ENCODE measurements around the gene SAMMSON. TPM values are rescaled to one million over a fixed set of nuclear protein-coding genes. Genes with fewer than 3 reads are reported as not detected.

Gene SAMMSON
- total RNA-seq (ENCODE audit: unreplicated experiment), result not detected
- long read RNA-seq, result 0 reads

DNA sequence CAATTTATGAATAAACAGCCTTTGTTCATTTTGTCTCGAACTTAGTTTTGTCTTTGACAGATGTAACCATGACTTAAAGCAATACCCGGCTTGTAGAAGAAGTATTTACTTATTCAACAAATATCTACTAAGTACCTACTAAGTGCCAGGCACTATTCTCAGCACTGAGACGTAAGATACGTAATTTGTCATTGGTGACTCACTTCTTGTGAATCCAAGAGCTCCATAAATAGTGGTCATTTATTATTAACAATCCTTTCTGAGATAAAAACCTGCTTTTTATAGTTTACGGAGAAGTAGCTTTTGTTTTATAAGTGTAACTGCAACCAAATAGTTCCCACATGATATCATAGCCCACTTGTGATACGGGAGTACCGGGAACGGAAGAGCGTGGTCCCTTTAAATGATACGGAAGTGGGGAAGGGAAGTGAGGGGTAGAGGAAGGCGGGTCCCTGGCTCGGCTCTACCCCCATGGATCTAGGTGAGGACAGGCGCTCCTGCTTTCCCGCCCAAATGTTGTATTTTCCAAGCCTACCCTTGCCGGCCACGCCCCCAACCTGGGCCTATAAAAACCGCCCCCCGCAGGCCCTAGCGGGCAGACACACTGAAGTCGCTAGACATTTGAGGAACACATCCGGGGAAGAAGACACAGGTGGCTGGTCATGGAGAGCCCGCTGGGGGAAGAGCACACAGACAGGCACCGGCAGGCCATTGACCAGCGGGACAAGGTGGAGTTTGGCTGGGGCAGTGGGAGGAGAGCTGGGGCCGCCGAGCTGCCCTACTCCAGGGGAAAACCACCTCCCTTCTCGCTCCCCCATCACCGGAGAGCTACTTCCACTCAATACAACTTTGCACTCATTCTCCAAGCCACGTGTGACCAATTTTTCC, at the start of gene SAMMSON:
Gene SAMMSON, plus strand, starts transcription at position 594 of the 888 bp plus-strand sequence.
- H3K4me3 Mint-ChIP-seq (ENCODE audit: unreplicated experiment), result no peak within 1 kb of the TSS
- H3K27ac Mint-ChIP-seq (ENCODE audit: unreplicated experiment), result peak within 1 kb of the TSS; percentile 15
- TF ChIP-seq, protein P1, sequence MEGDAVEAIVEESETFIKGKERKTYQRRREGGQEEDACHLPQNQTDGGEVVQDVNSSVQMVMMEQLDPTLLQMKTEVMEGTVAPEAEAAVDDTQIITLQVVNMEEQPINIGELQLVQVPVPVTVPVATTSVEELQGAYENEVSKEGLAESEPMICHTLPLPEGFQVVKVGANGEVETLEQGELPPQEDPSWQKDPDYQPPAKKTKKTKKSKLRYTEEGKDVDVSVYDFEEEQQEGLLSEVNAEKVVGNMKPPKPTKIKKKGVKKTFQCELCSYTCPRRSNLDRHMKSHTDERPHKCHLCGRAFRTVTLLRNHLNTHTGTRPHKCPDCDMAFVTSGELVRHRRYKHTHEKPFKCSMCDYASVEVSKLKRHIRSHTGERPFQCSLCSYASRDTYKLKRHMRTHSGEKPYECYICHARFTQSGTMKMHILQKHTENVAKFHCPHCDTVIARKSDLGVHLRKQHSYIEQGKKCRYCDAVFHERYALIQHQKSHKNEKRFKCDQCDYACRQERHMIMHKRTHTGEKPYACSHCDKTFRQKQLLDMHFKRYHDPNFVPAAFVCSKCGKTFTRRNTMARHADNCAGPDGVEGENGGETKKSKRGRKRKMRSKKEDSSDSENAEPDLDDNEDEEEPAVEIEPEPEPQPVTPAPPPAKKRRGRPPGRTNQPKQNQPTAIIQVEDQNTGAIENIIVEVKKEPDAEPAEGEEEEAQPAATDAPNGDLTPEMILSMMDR (IDR thresholded peaks at IDR 0.05; ENCODE audit: unreplicated experiment), result no peak
- peaks cover 21% of the 10 kb centered on the region for H3K4me1 Mint-ChIP-seq (ENCODE audit: unreplicated experiment)
- H3K9me3 Mint-ChIP-seq (ENCODE audit: unreplicated experiment), result no peaks in the 10 kb centered on the region
- H3K36me3 Mint-ChIP-seq (ENCODE audit: low read depth, unreplicated experiment), result no peaks in the 10 kb centered on the region
- DNase-seq (ENCODE audit: low spot score), result no peak
- H3K27me3 Mint-ChIP-seq (ENCODE audit: unreplicated experiment), result no peaks in the 10 kb centered on the region

- Mint-ChIP-seq H3K9me3 (ENCODE audit: unreplicated experiment) (no peaks in the 10 kb centered on the region), H3K4me3 (ENCODE audit: unreplicated experiment) (no peak overlapping the region), H3K36me3 (ENCODE audit: low read depth, unreplicated experiment) (no peaks in the 10 kb centered on the region), H3K27me3 (ENCODE audit: unreplicated experiment) (no peaks in the 10 kb centered on the region), H3K27ac (ENCODE audit: unreplicated experiment) (no peak overlapping the region), H3K4me1 (ENCODE audit: unreplicated experiment) (no peaks in the 10 kb centered on the region)
- no peak for DNase-seq (ENCODE audit: low spot score)
- TF ChIP-seq, protein P1 (IDR thresholded peaks at IDR 0.05; ENCODE audit: unreplicated experiment), result no peak
These were observed 47.9 kb upstream of the SAMMSON start for GRCh38 chr3:69951616-69952015.

DNA sequence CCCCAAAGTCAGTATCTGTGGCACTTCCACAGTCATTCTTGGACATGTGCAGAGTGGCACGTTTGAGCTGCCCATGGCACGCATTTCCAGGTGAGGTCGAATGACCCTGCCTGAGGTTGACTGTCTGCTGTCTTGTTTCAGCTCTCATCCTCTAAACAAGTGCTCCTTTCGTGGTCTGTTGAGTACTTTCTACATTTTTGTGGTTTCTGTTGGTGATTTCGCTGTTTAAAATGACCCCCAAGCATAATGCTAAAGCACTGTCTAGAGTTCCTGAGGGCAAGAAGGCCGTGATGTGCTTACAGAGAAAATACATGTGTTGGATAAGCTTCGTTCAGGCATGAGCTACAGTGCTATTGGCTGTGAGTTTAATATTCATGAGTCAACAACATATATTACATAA, 40.0 kb upstream of the SAMMSON start:
- Mint-ChIP-seq H3K4me1 (ENCODE audit: unreplicated experiment) (no peaks in the 10 kb centered on the region), H3K36me3 (ENCODE audit: low read depth, unreplicated experiment) (no peaks in the 10 kb centered on the region), H3K27me3 (ENCODE audit: unreplicated experiment) (no peaks in the 10 kb centered on the region), H3K4me3 (ENCODE audit: unreplicated experiment) (no peak overlapping the region), H3K9me3 (ENCODE audit: unreplicated experiment) (no peaks in the 10 kb centered on the region), H3K27ac (ENCODE audit: unreplicated experiment) (no peak overlapping the region)
- no peak for DNase-seq (ENCODE audit: low spot score)
- TF ChIP-seq, protein P1 (IDR thresholded peaks at IDR 0.05; ENCODE audit: unreplicated experiment), result no peak

DNA sequence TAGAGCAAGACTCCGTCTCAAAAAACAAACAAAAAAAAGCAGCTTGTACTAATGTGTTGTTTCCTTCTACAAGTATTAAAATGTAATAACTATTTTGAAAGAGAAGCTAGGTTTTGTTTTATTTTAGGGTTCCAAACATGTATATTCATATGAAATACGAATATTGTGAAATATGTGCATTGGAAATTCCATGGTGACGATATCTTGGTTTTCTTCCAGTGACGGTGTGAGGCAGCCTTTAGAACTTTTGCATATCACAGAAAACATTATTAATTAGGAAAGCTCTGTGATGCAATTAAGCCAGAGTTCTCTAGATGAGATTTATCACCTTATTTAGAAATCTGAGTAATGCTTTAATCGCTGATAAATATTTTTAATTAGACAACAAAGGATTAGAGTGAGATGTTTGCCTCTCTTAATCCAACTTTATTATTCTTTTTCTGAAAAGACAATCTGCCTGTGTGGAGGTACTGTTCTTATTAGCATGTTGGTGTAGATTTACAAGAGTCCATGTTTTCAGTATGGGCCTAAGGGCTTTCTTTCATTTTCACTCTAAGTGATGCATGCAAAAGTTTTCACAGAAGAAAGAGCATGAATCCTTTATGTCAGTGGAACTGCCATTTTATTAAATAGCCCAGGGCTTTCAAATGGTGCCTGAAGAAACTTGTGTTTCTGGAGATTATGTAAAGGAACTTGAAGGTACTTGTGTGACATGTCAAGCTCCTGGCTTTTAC, 37.7 kb upstream of the SAMMSON start:
- Mint-ChIP-seq H3K27ac (ENCODE audit: unreplicated experiment) (no peak overlapping the region), H3K4me3 (ENCODE audit: unreplicated experiment) (no peak overlapping the region), H3K4me1 (ENCODE audit: unreplicated experiment) (no peaks in the 10 kb centered on the region), H3K36me3 (ENCODE audit: low read depth, unreplicated experiment) (no peaks in the 10 kb centered on the region), H3K27me3 (ENCODE audit: unreplicated experiment) (no peaks in the 10 kb centered on the region), H3K9me3 (ENCODE audit: unreplicated experiment) (no peaks in the 10 kb centered on the region)
- TF ChIP-seq, protein P1 (IDR thresholded peaks at IDR 0.05; ENCODE audit: unreplicated experiment), result no peak
- DNase-seq (ENCODE audit: low spot score), result no peak
